Embryonic facial prominence (tissue), 1 donor: Measurements from ENCODE around the gene TMEM254.
"Not testable (repeated sequence)": the region's sequence is repeated elsewhere in the genome, so short reads cannot be mapped to it uniquely, and the experiment has no call there.

ENCODE experiments used
- DNase-seq: peaks from one replicate; pipeline ENCODE4 v3.0.0-alpha.2; 2016; ENCODE audit errors: extremely low spot score

TMEM254 gene, protein sequence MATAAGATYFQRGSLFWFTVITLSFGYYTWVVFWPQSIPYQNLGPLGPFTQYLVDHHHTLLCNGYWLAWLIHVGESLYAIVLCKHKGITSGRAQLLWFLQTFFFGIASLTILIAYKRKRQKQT

DNA sequence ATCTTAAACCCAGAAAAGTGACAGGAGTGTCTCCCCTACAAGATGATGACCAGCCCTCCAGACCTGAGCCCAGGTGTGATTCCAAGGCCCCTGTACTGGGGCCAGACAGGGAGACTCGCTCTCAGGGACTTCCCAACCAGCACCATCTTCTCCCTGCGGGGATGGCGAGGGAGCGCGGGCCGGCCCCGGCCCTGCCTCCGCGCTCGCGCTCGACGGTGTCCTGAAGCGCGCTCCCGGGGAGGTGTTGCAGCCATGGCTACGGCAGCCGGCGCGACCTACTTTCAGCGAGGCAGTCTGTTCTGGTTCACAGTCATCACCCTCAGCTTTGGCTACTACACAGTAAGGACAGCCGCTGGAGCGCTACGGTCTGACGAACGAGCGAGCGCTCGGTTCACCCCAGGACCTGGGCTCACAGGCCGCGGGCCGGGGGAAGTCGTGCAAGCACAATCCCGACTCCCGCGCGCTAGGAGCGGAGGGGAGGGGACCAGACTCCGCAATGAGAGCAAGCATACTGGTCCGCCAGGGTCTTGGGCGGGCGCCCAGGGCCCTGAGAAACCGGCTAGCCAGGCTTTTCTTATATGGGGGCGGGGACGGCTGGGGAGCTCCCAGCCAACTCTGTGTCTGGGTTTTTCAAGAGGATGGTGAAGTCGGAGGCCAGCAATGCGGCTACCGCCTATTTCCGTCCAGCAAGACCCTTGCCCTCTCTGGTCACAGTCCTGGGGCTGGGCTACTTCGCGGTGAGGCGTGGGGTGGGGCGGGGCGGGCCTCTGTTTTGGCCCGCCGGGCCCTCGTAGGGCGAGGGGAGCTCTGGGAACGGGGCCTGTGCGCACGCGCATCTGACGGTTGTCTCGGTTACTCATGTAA is at the start of gene TMEM254:
Gene TMEM254 (plus strand): TSS at position 218 of the 864 bp plus-strand sequence. CDS start 35 bp downstream, at position 253.
- DNase-seq: peak; percentile 83

DNA sequence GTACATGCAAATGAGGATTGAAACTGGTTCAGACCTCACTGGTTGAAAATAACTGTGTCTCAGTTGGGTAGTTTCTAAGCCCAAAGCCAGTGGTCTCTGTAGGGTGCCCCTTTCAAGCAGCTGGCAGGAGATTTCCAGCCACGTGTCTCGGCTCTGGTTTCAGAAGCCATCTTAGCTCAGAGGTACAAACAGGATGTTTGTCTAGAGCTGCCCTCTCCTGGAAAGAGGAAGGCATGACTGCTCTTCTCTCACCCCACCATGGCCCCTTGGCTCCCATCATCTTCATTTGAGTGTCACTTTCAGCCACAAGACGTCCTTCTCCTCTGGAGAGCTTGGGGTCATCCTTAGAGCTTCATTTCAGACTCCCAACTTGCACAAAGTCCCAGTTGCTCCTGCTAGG is 49.3 kb upstream of the TMEM254 start:
- DNase-seq: not testable (repeated sequence)

GRCh38 chr10:80029865-80030264 is 48.6 kb upstream of the TMEM254 start:
- DNase-seq: not testable (repeated sequence)

GRCh38 chr10:80032503-80032902 is 46.0 kb upstream of the TMEM254 start:
- no peak for DNase-seq

DNA sequence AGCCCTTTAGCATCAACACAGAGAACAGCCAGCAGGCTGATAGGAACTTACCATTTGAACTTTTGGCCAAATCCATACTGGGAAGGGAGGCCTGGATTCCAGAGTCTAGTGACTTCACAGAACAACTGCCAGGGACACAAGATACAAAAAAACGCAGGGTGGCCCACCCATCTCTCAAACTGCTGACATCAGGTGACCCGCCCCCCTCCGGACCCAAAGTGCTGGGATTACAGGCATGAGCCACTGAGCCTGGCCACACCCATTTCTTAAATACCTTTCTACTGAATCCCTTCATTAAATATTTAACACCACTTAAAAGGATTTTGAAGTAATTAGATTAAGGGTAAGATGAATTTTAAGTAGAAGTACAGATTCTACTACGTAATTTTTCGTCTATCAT is 43.7 kb upstream of the TMEM254 start:
- not testable (repeated sequence) for DNase-seq

GRCh38 chr10:80035430-80035829 is 43.0 kb upstream of the TMEM254 start:
- not testable (repeated sequence) for DNase-seq

DNA sequence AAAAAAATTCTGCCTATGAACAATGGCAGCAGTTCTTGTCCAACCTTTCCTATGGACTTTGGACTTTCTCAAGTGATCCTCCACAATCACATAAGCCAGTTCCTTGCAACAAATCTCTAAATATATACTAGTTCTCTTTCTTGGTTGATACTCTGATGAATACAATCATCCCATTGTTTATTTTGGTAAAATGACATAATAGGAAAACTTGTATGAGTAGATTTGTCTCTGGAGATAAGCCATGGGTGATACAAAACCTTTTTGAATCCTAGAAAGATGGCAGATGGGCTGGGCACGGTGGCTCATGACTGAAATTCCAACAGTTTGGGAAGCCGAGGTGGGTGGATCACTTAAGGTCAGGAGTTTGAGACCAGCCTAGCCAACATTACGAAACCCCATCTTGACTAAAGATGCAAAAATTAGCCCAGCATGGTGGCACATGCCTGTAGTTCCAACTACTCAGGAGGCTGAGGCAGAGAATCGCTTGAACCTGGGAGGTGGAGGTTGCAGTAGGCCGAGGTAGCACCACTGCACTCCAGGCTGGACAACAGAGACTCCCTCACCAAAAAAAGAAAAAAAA is 41.5 kb upstream of the TMEM254 start:
- DNase-seq: not testable (repeated sequence)

DNA sequence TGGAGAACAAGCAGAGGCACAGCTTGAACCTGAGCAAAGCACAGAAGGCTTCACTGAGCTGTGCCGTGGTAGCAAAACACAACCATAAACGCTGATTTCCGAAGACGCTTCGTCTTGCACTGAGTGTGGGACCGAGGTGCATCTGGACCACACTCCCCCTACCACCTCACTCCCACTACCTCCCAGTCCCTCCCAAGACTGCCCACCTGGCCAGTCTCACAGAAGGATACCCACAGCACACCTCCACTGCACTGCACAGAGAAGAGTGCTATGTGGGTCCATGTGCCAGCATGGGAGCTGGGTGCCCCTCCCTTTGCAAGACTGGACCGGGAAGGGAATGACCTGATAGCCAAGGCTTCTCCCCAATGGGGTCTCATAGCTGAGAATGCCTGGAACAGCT is 40.2 kb upstream of the TMEM254 start:
- not testable (repeated sequence) for DNase-seq

- no peak for DNase-seq
Observed at GRCh38 chr10:80041162-80041561, 37.3 kb upstream of the TMEM254 start.

DNA sequence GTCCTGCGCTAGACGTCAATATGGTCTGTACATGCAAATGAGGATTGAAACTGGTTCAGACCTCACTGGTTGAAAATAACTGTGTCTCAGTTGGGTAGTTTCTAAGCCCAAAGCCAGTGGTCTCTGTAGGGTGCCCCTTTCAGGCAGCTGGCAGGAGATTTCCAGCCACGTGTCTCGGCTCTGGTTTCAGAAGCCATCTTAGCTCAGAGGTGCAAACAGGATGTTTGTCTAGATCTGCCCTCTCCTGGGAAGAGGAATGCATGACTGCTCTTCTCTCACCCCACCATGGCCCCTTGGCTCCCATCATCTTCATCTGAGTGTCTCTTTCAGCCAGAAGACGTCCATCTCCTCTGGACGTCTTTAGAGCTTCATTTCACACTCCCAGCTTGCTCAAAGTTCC is 33.5 kb upstream of the TMEM254 start:
- DNase-seq: not testable (repeated sequence)

- no peak for DNase-seq
Observed at GRCh38 chr10:80046629-80047441, 31.6 kb upstream of the TMEM254 start.

DNA sequence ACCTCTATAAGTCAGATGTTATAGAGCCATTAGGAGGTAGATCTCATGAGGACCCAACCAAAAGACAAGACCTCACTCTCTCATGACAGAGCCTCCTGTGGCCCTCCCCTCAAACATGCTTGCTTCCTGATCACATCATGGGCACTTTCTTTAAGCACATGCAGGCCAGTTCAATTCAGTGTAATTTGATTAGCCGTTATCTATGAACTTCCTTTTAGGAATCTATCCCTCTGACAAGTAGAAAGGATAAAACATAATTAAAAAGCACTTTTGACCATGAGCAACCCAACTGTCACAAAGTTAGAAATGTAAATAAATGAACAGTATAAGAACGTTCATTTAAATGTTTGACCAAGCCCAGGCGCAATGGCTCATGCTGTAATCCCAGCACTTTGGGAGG is 27.7 kb upstream of the TMEM254 start:
- DNase-seq: no peak

DNA sequence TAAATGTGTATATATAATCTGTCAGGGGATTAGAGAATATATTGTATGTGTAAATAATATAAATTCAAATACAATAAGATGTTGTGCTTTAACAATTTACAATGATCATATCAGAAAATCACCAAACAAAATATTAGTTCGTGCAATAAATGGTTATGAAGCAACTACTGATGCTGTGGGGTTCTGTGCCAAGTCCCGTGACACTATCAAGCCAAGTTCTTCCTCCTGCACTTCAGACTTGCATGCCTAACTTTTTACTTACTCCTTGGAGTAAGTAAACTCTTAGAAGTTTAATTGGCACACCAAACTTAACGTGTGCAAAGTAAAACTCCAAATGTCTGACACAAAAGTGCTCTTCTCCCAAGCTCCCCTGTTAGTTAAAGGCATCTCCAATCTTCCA is 26.5 kb upstream of the TMEM254 start:
- no peak for DNase-seq

GRCh38 chr10:80055760-80056159 is 22.7 kb upstream of the TMEM254 start:
- no peak for DNase-seq

- DNase-seq: no peak
Observed at GRCh38 chr10:80057171-80057570, 21.3 kb upstream of the TMEM254 start.

GRCh38 chr10:80064120-80064886 is 14.2 kb upstream of the TMEM254 start:
- DNase-seq: no peak

- DNase-seq: no peak
Observed at GRCh38 chr10:80066809-80067208, 11.7 kb upstream of the TMEM254 start.

DNA sequence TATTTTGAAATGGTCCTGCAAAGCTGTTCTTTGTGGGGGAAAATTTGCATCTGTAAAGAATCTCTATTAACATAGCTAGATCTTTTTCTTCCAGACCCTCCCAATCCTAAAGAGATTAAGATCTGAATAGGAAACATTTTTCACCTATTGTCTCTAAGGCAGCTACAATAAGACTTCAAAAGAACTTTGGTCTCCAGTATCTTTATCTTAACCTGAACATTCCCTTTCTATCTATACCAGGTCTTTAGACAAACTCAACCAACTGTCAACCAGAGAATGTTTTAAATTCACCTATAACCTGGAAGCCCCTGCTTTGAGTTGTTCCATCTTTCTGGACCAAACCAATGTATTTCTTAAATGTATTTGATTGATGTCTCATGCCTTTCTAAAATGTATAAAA is 10.6 kb upstream of the TMEM254 start:
- DNase-seq: not testable (repeated sequence)

- no peak for DNase-seq
Observed at GRCh38 chr10:80068270-80068669, 10.2 kb upstream of the TMEM254 start.

GRCh38 chr10:80070057-80070456 is 8.4 kb upstream of the TMEM254 start:
- DNase-seq: no peak

GRCh38 chr10:80072584-80072983 is 5.9 kb upstream of the TMEM254 start:
- DNase-seq: no peak
